Measurements from ENCODE around the gene HSD17B7. TPM values are rescaled to one million over a fixed set of nuclear protein-coding genes. Genes with fewer than 3 reads are reported as not detected.

The HSD17B7 gene
- total RNA-seq, 2 donors from 2014 or later: 14.1 to 14.7 TPM

GRCh38 chr1:162854245-162854882 is 63.9 kb downstream of the HSD17B7 start:
- H3K36me3 ChIP-seq: no peaks in the 10 kb centered on the region
- intact Hi-C loops (cut with DNase I): loop anchor here (5.0 to 10.0 kb wide), 2 partner anchors 210 to 323 kb away; partner anchors contain the start of gene RGS4
- no peaks in the 10 kb centered on the region for H3K4me1 ChIP-seq (replicated peaks)
- no peak overlapping the region for H3K27ac ChIP-seq
- 31% methylated on average over 4 of the region's 4 CpGs for WGBS
- H3K4me3 ChIP-seq: no peak overlapping the region
- no peaks in the 10 kb centered on the region for H3K9me3 ChIP-seq
- TF ChIP-seq, protein P1, sequence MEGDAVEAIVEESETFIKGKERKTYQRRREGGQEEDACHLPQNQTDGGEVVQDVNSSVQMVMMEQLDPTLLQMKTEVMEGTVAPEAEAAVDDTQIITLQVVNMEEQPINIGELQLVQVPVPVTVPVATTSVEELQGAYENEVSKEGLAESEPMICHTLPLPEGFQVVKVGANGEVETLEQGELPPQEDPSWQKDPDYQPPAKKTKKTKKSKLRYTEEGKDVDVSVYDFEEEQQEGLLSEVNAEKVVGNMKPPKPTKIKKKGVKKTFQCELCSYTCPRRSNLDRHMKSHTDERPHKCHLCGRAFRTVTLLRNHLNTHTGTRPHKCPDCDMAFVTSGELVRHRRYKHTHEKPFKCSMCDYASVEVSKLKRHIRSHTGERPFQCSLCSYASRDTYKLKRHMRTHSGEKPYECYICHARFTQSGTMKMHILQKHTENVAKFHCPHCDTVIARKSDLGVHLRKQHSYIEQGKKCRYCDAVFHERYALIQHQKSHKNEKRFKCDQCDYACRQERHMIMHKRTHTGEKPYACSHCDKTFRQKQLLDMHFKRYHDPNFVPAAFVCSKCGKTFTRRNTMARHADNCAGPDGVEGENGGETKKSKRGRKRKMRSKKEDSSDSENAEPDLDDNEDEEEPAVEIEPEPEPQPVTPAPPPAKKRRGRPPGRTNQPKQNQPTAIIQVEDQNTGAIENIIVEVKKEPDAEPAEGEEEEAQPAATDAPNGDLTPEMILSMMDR (IDR thresholded peaks at IDR 0.05): peak; percentile 50 to 76 (median 72)
- no peak for TF ChIP-seq POLR2AphosphoS5 (IDR thresholded peaks at IDR 0.05)
- peak; percentile 54 for DNase-seq (ENCODE audit: low spot score)
- no peaks in the 10 kb centered on the region for H3K27me3 ChIP-seq (replicated peaks; ENCODE audit: insufficient read depth)

DNA sequence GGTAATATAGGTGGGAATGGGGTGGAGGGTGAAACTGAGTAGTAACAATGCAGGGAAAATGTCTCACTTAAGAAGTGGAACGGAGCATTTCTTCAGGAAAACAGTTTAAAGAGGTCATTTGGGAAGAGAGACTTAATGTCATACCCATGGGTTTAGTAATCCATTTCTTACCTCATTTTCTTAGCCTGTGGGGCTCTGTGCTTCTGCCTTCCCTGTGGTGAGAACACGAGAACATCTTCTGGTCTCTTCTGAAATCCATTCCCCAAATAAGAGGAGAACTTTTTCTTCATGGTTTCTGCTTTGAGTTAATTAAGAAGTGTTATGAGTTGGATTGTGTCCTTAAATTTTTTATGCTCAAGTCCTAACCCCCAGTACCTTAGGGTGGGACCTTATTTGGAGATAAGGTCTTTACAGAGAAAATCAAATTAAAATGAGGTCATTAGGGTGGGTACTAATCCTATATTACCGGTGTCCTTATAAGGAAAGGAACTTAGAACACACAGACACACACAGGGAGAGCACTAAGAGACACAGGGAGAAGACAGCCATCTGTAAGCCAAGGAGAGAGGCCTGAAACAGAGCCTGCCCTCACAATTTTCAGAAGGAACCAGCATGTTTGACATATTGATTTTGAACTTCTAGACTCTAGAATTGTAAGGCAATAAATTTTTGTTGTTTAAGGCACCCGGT is 65.1 kb downstream of the HSD17B7 start:
- Histone ChIP-seq H3K4me3 (no peak overlapping the region), H3K9me3 (no peaks in the 10 kb centered on the region), H3K36me3 (no peaks in the 10 kb centered on the region), H3K27me3 (replicated peaks; ENCODE audit: insufficient read depth) (no peaks in the 10 kb centered on the region), H3K27ac (no peak overlapping the region), H3K4me1 (replicated peaks) (no peaks in the 10 kb centered on the region)
- 78% methylated on average over 4 of the region's 4 CpGs for WGBS
- intact Hi-C loops (cut with DNase I): loop anchor here (10.0 kb wide), 1 partner anchor 209 kb away; the partner anchor contains the start of gene RGS4
- DNase-seq (ENCODE audit: low spot score): no peak
- TF ChIP-seq, protein P1 (IDR thresholded peaks at IDR 0.05): no peak
- TF ChIP-seq POLR2A (IDR thresholded peaks at IDR 0.05) (no peak), POLR2AphosphoS5 (IDR thresholded peaks at IDR 0.05) (no peak)

DNA sequence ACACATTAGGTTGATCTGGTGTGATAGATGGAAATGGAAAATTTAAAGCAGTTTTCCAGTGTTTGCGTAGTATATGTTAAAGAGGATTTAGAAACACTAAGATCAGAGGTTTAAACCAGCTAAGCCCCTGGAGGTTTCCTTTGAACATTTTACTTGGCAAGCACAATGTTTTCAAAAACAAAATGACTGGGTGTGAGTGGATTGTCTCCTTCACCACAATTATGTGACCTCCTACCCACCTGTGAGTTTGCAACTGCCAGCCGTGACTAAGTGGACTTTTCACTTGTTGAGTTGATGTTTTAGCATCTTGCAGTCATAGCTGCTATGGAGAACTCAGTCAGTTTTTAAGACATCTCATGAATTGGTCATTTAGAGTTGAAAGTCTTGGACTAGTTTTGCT is 65.8 kb downstream of the HSD17B7 start:
- intact Hi-C loops (cut with DNase I): loop anchor here (10.0 kb wide), 1 partner anchor 209 kb away; the partner anchor contains the start of gene RGS4
- no peaks in the 10 kb centered on the region for H3K4me1 ChIP-seq (replicated peaks)
- 87% methylated on average over 2 of the region's 2 CpGs for WGBS
- H3K9me3 ChIP-seq: no peaks in the 10 kb centered on the region
- no peak overlapping the region for H3K4me3 ChIP-seq
- no peaks in the 10 kb centered on the region for H3K27me3 ChIP-seq (replicated peaks; ENCODE audit: insufficient read depth)
- H3K27ac ChIP-seq: no peak overlapping the region
- H3K36me3 ChIP-seq: no peaks in the 10 kb centered on the region
- TF ChIP-seq, protein P1 (IDR thresholded peaks at IDR 0.05): no peak
- no peak for TF ChIP-seq POLR2A (IDR thresholded peaks at IDR 0.05)
- no peak for DNase-seq (ENCODE audit: low spot score)

DNA sequence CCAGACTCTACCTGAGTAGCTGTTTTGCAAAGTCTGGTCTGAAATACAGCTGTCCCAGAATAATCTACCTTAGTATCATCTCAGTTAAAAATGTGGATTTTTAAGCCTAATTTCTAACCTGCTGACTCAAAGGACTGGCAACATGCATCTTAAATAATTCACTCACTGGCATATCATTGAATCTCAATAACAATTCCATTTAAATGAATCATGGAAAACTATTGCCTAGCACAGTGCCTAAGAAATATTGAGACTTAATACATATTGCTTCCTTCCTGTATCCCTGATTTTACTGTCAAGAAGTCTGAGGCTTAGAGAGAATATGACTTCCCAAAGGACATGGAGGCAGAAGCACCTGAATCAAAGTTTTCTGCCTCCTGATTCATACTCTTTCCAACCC is 67.3 kb downstream of the HSD17B7 start:
- no peak for TF ChIP-seq POLR2AphosphoS5 (IDR thresholded peaks at IDR 0.05)
- TF ChIP-seq, protein P1 (IDR thresholded peaks at IDR 0.05): no peak
- no peak for TF ChIP-seq POLR2A (IDR thresholded peaks at IDR 0.05)
- H3K36me3 ChIP-seq: no peaks in the 10 kb centered on the region
- no peak overlapping the region for H3K4me3 ChIP-seq
- H3K9me3 ChIP-seq: no peaks in the 10 kb centered on the region
- DNase-seq (ENCODE audit: low spot score): no peak
- no peaks in the 10 kb centered on the region for H3K4me1 ChIP-seq (replicated peaks)
- no peaks in the 10 kb centered on the region for H3K27me3 ChIP-seq (replicated peaks; ENCODE audit: insufficient read depth)
- H3K27ac ChIP-seq: no peak overlapping the region
- intact Hi-C loops (cut with DNase I): loop anchor here (10.0 kb wide), 1 partner anchor 207 kb away; the partner anchor contains the start of gene RGS4
